ENCODE results near the gene ANKRD29. TPM values are rescaled to one million over a fixed set of nuclear protein-coding genes. Genes with fewer than 3 reads are reported as not detected.
"Not testable (repeated sequence)": the region's sequence is repeated elsewhere in the genome, so short reads cannot be mapped to it uniquely, and the experiment has no call there.

The ANKRD29 gene
- total RNA-seq, 4 donors from 2014 or later = 0.99 to 4.4 (median 1.8) TPM

GRCh38 chr18:23580677-23581367, 81.9 kb downstream of the ANKRD29 start:
- no peak for DNase-seq (ENCODE audit: low spot score in 2 of 2)

GRCh38 chr18:23578891-23579653, 83.6 kb downstream of the ANKRD29 start:
- intact Hi-C loops (cut with DNase I; ENCODE audit: low total_unique reads) = no loop called here
- TF ChIP-seq CTCF (IDR thresholded peaks at IDR 0.05) (no peak), POLR2A (IDR thresholded peaks at IDR 0.05) (no peak)
- 77 to 80% methylated on average over 8 of the region's 8 CpGs for WGBS, 2 donors
- DNase-seq (ENCODE audit: low spot score in 2 of 2) = no peak
- no peak overlapping the region for H3K4me3 ChIP-seq (ENCODE audit: low read depth, poor library complexity, severe bottlenecking)

More at GRCh38 chr18:23580677-23581367, 81.9 kb downstream of the ANKRD29 start:
- no peak overlapping the region for H3K4me3 ChIP-seq (ENCODE audit: low read depth, poor library complexity, severe bottlenecking)
- intact Hi-C loops (cut with DNase I; ENCODE audit: low total_unique reads) = loop anchor here (10.0 kb wide), 1 partner anchor 46 kb away; no protein-coding TSS in a partner anchor
- TF ChIP-seq CTCF (IDR thresholded peaks at IDR 0.05) (no peak), POLR2A (IDR thresholded peaks at IDR 0.05) (no peak)
- 70 to 71% methylated on average over 6 of the region's 6 CpGs for WGBS, 2 donors

- intact Hi-C loops (cut with DNase I; ENCODE audit: low total_unique reads) = no loop called here
- 93 to 96% methylated on average over 6 of the region's 6 CpGs for WGBS, 2 donors
- DNase-seq (ENCODE audit: low spot score in 2 of 2) = no peak
- TF ChIP-seq POLR2A (IDR thresholded peaks at IDR 0.05) = no peak
- TF ChIP-seq CTCF (IDR thresholded peaks at IDR 0.05) = no peak
- H3K4me3 ChIP-seq (ENCODE audit: low read depth, poor library complexity, severe bottlenecking) = no peak overlapping the region
Measured at GRCh38 chr18:23578067-23578701, 84.5 kb downstream of the ANKRD29 start.

- H3K4me3 ChIP-seq (ENCODE audit: low read depth, poor library complexity, severe bottlenecking); DNase-seq (ENCODE audit: low spot score in 2 of 2); intact Hi-C loops (cut with DNase I; ENCODE audit: low total_unique reads): not testable (repeated sequence)
- WGBS, 2 donors = 94% methylated on average over 11 to 14 of the region's 24 CpGs
Measured at GRCh38 chr18:23577521-23577920, 85.2 kb downstream of the ANKRD29 start.

GRCh38 chr18:23575309-23575651, 87.4 kb downstream of the ANKRD29 start:
- WGBS, 2 donors = 92 to 95% methylated on average over 7 of the region's 7 CpGs
- no peak for TF ChIP-seq CTCF (IDR thresholded peaks at IDR 0.05)
- no peak for TF ChIP-seq POLR2A (IDR thresholded peaks at IDR 0.05)
- no peak overlapping the region for H3K4me3 ChIP-seq (ENCODE audit: low read depth, poor library complexity, severe bottlenecking)
- intact Hi-C loops (cut with DNase I; ENCODE audit: low total_unique reads) = no loop called here
- no peak for DNase-seq (ENCODE audit: low spot score in 2 of 2)
